RCC 7860 (cell line): ENCODE results near the gene SORCS2.

Source experiments
- DNase-seq: peaks from one replicate; pipeline ENCODE4 v3.0.0-alpha.2; 2015; ENCODE audit warnings: low spot score
- FAIRE-seq: peaks from 2 replicates; lab custom pipeline; 2012; peaks lifted over from hg19 to GRCh38; lab: Jason Lieb, UNC

SORCS2 gene

DNA sequence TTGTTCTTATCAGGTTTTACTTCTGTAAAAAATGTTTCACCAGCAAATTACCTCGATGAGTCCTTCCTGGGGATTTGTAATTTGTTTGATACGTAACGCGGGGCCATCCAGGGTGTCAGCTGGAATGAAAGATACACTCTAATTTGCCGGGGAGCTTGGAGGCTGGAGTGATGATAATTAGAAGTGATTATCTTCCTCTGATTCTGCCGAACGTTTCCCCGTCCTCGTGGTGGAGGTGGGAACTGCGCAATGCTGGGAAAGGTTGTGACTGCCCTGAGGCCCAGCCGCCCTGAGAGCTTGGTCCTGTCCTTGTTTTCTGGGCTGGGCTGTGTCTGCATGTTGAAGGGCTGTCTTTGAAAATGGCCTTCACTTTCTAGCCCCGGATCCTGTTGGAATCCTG is 48.0 kb downstream of the SORCS2 start:
- FAIRE-seq (no peak), DNase-seq (no peak)

GRCh38 chr4:7241597-7242125 is 49.3 kb downstream of the SORCS2 start:
- no peak for DNase-seq
- no peak for FAIRE-seq

- FAIRE-seq: no peak
Observed at GRCh38 chr4:7242766-7243165, 50.4 kb downstream of the SORCS2 start.

GRCh38 chr4:7243609-7244330 is 51.4 kb downstream of the SORCS2 start:
- no peak for FAIRE-seq

More at GRCh38 chr4:7242766-7243165, 50.4 kb downstream of the SORCS2 start:
- no peak for DNase-seq

GRCh38 chr4:7244331-7244665 is 52.0 kb downstream of the SORCS2 start:
- no peak for DNase-seq
- no peak for FAIRE-seq

More at GRCh38 chr4:7243609-7244330, 51.4 kb downstream of the SORCS2 start:
- DNase-seq: no peak

- FAIRE-seq (no peak), DNase-seq (no peak)
Observed at GRCh38 chr4:7244751-7245320, 52.5 kb downstream of the SORCS2 start.

GRCh38 chr4:7247521-7247920 is 55.2 kb downstream of the SORCS2 start:
- DNase-seq (no peak), FAIRE-seq (no peak)

- DNase-seq (no peak), FAIRE-seq (no peak)
Observed at GRCh38 chr4:7247946-7248345, 55.6 kb downstream of the SORCS2 start.

DNA sequence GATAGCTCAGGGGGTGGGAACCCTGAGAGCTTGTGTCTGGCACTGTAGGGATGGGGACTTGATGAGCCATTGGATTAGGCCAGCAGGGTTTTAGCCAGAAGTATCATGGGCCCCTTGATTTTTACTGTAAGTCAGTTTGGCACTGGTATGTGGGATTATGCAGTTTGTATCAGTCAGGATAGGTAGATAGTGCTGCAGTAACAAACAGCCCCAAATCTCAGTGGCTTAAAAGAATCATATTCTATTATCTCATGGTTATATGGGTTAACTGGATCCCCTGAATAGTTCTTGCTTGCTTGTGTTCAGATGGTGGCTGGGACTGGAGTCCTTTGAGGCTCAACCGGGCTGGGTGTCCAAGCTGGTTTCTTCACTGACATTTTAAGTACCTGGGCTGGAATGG is 56.5 kb downstream of the SORCS2 start:
- no peak for FAIRE-seq

DNA sequence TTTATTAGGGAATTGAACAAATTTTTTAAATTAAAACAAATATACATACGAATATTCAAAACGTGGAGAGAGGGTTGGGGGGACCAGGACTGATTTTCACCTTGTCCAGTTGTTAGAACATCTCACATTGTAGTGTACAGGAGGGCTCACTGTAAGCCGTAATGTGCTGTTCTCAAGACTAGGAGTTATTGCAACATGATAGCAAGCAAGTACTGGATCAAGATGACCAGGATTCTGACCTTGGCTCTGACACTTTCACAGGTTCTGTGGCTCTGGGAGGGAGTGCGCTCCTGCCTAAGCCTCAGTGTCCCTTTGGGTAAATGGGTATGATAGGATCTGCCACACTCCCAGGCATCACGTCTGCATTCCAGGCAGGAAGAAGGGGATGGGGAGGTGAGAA is 59.0 kb downstream of the SORCS2 start:
- FAIRE-seq: no peak
- no peak for DNase-seq

More for the DNA sequence above, 56.5 kb downstream of the SORCS2 start:
- no peak for DNase-seq

DNA sequence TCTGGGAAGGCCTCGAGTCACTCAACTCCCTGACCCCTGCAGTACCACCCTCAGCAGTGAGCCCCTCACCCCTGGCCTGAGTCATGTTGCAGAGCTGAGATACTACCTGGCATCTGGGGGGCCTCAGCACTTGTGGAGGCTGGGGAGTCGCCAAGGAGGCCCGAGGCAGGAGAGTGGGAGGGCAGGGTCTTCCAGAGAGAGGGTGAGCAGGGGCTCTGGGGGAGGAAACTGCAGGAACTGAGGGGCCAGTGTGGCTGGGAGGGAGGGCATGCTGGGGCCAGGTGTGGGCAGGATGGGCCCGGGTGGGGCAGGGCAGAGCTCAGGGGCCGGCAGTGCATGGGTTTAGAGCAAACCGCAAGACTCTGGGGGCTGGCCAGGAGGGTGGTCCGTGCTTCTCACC is 59.7 kb downstream of the SORCS2 start:
- FAIRE-seq (no peak), DNase-seq (no peak)

DNA sequence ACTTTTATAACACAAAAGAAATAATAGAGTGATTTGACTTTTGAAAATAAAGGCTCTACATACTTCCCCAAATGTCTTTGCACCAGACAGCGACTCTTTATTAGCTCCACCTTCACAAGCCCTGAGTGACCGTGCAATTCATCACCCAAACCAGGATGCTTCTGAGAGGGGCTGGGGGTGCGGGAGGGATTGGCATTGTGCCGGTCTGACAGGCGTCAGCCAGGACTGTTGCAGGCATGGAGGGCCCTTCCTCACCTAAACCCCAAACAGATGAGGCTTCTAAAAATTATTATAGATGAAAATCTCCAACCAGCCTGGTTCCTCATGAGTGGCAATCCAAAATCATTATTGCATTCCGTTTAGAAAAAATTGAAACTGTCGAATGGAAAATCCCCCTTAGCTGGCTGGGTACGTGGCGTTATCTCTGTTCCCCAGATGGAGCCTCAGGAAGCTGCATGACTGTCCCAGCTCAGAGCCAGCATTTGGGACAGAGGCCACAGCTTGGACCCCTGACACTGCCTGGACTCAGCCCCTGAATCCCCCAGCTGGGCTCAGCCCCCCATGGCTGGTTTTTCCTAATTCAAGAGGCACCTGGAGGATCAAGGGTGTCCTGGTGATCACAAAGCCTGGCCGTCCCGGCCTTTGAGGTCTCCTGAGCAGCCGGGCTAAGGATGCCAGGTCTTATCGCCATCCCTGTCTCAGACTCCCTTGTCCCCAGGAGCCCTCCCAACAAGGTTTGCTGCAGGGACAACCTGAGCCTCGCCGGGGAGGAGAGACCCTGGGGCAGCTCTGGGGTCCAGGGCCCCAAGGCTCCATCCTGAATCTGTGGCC is 60.4 kb downstream of the SORCS2 start:
- DNase-seq (no peak), FAIRE-seq (no peak)

DNA sequence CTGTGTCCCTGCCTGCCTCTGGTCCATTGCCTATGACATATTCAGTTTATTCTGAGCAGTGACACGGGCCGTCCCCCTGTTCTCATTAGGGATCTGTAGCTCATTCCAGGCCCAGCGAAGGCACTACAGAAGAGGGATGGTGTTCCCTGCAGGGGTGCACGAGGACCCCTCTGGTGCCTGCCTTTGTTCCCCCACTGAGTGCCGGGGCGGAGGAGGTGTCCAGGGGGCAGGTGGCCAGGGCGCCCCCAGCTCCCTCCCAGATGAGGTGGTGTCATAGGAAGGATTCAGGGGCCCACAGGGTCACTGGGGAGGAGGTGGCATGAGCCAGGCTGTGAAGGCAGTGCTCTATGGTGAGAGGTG is 61.0 kb downstream of the SORCS2 start:
- FAIRE-seq: no peak
- no peak for DNase-seq

GRCh38 chr4:7253837-7254236 is 61.5 kb downstream of the SORCS2 start:
- DNase-seq (no peak), FAIRE-seq (no peak)

GRCh38 chr4:7254736-7255487 is 62.6 kb downstream of the SORCS2 start:
- no peak for FAIRE-seq

GRCh38 chr4:7255488-7255881 is 63.1 kb downstream of the SORCS2 start:
- no peak for DNase-seq
- FAIRE-seq: no peak

More at GRCh38 chr4:7254736-7255487, 62.6 kb downstream of the SORCS2 start:
- no peak for DNase-seq

GRCh38 chr4:7255996-7256395 is 63.7 kb downstream of the SORCS2 start:
- FAIRE-seq (no peak), DNase-seq (no peak)

DNA sequence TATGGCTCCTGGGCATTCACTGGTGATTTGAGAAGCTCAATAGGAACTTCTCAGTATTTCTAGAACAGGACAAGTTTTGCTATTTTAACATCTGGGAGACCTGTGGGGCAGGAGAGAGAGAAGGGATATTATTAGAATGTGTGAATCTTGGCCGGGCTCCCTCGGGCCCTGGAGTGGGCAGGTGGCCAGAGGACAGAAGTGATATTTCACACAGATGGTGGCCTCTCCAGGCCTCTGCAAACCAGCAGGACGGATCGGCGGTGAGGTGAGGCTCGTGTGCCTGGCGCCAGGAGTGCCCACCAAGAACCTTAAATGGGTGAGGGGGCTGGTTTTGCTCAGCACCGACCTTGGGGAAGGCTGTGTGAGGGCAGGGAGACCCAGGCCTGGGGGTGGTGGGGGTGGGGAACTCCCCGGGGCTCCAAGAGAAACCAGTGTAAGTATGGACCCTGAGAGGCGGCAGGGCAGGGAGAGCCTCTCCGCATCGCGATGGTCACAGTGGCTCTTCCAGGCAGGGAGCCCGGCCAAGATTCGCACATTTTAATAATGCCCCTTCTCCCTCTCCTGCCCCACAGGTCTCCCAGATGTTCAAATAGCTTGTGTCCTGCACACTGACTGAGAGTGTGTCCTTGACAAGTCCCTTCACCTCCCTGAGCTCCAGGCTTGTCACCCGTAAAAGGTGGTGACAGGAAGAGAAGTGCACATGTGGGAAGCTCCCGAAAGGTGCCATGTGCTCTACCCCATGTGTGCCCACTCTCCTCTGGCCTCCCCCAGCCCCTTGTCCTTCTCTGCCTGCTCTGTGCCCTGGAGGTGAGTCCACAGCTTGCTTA is 64.9 kb downstream of the SORCS2 start:
- FAIRE-seq: no peak
- no peak for DNase-seq

DNA sequence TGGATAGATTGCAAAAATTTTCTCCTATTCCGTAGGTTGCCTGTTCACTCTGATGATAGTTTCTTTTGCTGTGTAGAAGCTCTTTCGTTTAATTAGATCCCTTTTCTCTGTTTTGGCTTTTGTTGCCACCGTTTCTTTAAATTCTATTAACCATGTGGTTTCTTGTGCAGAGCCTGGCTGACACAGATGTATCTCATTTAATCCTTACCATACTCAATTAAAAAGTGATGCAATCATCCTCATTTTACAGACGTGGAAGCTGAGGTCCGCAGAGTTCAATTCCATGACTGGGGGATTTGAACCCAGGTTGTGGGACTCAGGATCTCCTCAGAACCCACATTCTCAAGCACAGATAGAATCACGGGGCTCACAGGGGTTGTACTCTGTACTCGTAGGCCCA is 66.7 kb downstream of the SORCS2 start:
- no peak for FAIRE-seq
- DNase-seq: no peak

DNA sequence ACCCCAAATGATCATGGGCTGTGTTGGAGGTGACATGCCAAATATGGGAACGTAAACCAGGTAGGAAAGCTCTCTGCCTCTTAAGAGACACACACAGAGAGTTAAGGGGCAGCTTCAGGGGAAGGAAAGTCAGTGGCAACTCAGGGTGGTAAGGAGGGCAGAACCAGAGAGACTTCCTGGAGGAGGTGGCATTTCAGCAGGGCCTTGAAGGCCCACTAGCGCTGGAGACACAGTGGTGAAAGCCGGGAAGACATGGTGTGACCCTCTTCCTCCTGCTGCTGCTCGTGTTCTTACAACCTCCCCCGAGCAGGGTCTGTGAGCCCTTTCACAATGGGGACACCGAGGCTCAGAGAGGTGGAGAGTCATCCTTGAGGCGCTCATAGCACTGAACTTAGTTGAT is 68.2 kb downstream of the SORCS2 start:
- no peak for DNase-seq
- FAIRE-seq: no peak
